Measurements from ENCODE around the gene FLII.

Gene FLII

GRCh38 chr17:18260332-18261145 lies 2.0 kb upstream of the FLII start, which contains the start of gene MIEF2:
Gene MIEF2 (plus strand): TSS chr17:18260662. CDS start chr17:18262721, 2,059 bp downstream.
- peak; percentile 94 for DNase-seq (ENCODE audit: low spot score)

- DNase-seq (ENCODE audit: low spot score): no peak
Measured at GRCh38 chr17:18259621-18260331, 1.2 kb upstream of the FLII start.

- peak; percentile 73 for DNase-seq (ENCODE audit: low spot score)
Measured at GRCh38 chr17:18257982-18258355, 569 bp downstream of the FLII start.

GRCh38 chr17:18257268-18257981 lies 1.1 kb downstream of the FLII start:
- no peak for DNase-seq (ENCODE audit: low spot score)

GRCh38 chr17:18256776-18257175 lies 1.8 kb downstream of the FLII start:
- DNase-seq (ENCODE audit: low spot score): no peak

- no peak for DNase-seq (ENCODE audit: low spot score)
Measured at GRCh38 chr17:18256351-18256750, 2.2 kb downstream of the FLII start.

- DNase-seq (ENCODE audit: low spot score): no peak
Measured at GRCh38 chr17:18254888-18255649, 3.5 kb downstream of the FLII start.

- DNase-seq (ENCODE audit: low spot score): no peak
Measured at GRCh38 chr17:18253947-18254821, 4.4 kb downstream of the FLII start.

- DNase-seq (ENCODE audit: low spot score): no peak
Measured at GRCh38 chr17:18253187-18253884, 5.2 kb downstream of the FLII start.

- DNase-seq (ENCODE audit: low spot score): no peak
Measured at GRCh38 chr17:18252160-18252559, 6.4 kb downstream of the FLII start.

- no peak for DNase-seq (ENCODE audit: low spot score)
Measured at GRCh38 chr17:18251204-18251603, 7.3 kb downstream of the FLII start.

GRCh38 chr17:18250708-18251107 lies 7.8 kb downstream of the FLII start:
- no peak for DNase-seq (ENCODE audit: low spot score)

GRCh38 chr17:18250259-18250658 lies 8.3 kb downstream of the FLII start:
- no peak for DNase-seq (ENCODE audit: low spot score)

- DNase-seq (ENCODE audit: low spot score): no peak
Measured at GRCh38 chr17:18248811-18249210, 9.7 kb downstream of the FLII start.

- DNase-seq (ENCODE audit: low spot score): peak; percentile 76
Measured at GRCh38 chr17:18248300-18248731, 10.2 kb downstream of the FLII start.

GRCh38 chr17:18247613-18248001 lies 10.9 kb downstream of the FLII start:
- peak; percentile 72 for DNase-seq (ENCODE audit: low spot score)

- no peak for DNase-seq (ENCODE audit: low spot score)
Measured at GRCh38 chr17:18246880-18247612, 11.5 kb downstream of the FLII start.

GRCh38 chr17:18246109-18246725 lies 12.3 kb downstream of the FLII start:
- DNase-seq (ENCODE audit: low spot score): no peak
